GM21529 (cell line): ENCODE results near the gene ARHGAP12.

Experiments
- ATAC-seq: cut with Tn5 transposase; IDR thresholded peaks from one replicate; pipeline ENCODE4 v1.9.1; 2021; ENCODE audit not compliant: unreplicated experiment

ARHGAP12 gene

GRCh38 chr10:31883397-31883796, 45.2 kb downstream of the ARHGAP12 start:
- ATAC-seq: no peak

- no peak for ATAC-seq
These were observed 50.1 kb downstream of the ARHGAP12 start for GRCh38 chr10:31878486-31878885.

GRCh38 chr10:31876652-31877352, 51.8 kb downstream of the ARHGAP12 start:
- ATAC-seq: peak; percentile 48

GRCh38 chr10:31875608-31876007, 53.0 kb downstream of the ARHGAP12 start:
- ATAC-seq: peak; percentile 68

GRCh38 chr10:31873724-31874123, 54.9 kb downstream of the ARHGAP12 start:
- no peak for ATAC-seq

- ATAC-seq: no peak
These were observed 57.2 kb downstream of the ARHGAP12 start for GRCh38 chr10:31871266-31872065.

GRCh38 chr10:31867646-31868045, 61.0 kb downstream of the ARHGAP12 start:
- ATAC-seq: no peak

- ATAC-seq: no peak
These were observed 62.4 kb downstream of the ARHGAP12 start for GRCh38 chr10:31866118-31866670.

- ATAC-seq: no peak
These were observed 63.7 kb downstream of the ARHGAP12 start for GRCh38 chr10:31864834-31865518.

- no peak for ATAC-seq
These were observed 73.6 kb downstream of the ARHGAP12 start for GRCh38 chr10:31855033-31855432.

- ATAC-seq: no peak
These were observed 75.0 kb downstream of the ARHGAP12 start for GRCh38 chr10:31853629-31854028.

GRCh38 chr10:31851216-31851615, 77.4 kb downstream of the ARHGAP12 start:
- ATAC-seq: no peak

GRCh38 chr10:31847515-31847914, 81.1 kb downstream of the ARHGAP12 start:
- ATAC-seq: no peak

GRCh38 chr10:31838709-31839108, 89.9 kb downstream of the ARHGAP12 start:
- ATAC-seq: no peak

GRCh38 chr10:31838065-31838464, 90.6 kb downstream of the ARHGAP12 start:
- ATAC-seq: no peak

GRCh38 chr10:31836569-31837406, 91.8 kb downstream of the ARHGAP12 start:
- ATAC-seq: no peak

GRCh38 chr10:31833753-31834152, 94.9 kb downstream of the ARHGAP12 start:
- ATAC-seq: no peak

- ATAC-seq: no peak
These were observed 96.4 kb downstream of the ARHGAP12 start for GRCh38 chr10:31832261-31832660.

- ATAC-seq: no peak
These were observed 97.7 kb downstream of the ARHGAP12 start for GRCh38 chr10:31830887-31831286.

GRCh38 chr10:31829776-31830175, 98.9 kb downstream of the ARHGAP12 start:
- ATAC-seq: no peak

GRCh38 chr10:31823358-31823757, 105.3 kb downstream of the ARHGAP12 start:
- no peak for ATAC-seq
